DND-41 (cell line): ENCODE data around the gene RHOB.

ENCODE experiments used
- CTCF ChIP-seq: IDR thresholded peaks from 2 replicates; pipeline ENCODE4 v1.5.1; 2012; ENCODE audit warnings: borderline replicate concordance, low read length, moderate library complexity, mild to moderate bottlenecking; ENCODE audit not compliant: poor library complexity, severe bottlenecking; ENCODE audit errors: extremely low read depth
- EZH2 ChIP-seq: IDR thresholded peaks from 3 replicates; pipeline ENCODE4 v1.6.1; 2012; ENCODE audit warnings: borderline replicate concordance, low read depth, mild to moderate bottlenecking, moderate library complexity, low read length, inconsistent platforms; ENCODE audit not compliant: severe bottlenecking

DNA sequence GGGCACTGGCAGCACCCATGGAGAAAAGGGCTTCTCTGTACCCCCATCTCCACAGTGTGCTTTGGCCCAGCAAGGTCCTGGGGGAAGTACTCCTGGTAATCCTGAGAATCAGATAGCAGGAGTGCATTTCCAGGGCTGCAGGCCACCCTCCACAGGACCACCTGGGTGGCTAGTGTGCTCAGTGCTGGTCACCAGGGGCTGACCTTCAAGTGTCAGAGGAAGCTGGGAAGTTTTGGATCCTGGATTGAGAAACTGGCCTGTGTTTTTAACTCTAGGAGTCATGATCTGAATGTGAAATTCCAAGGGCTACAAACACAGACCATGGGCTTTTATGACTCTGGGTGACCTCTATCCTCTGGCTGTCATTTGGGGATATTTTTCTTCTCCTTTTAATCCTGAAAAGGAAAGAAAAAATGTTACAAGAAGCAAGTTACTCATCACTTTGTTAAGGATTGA lies 9.3 kb downstream of the RHOB start:
- TF ChIP-seq CTCF = no peak
- no peak for TF ChIP-seq EZH2
